NCI-H524 (cell line): ENCODE results near the gene ANTKMT.

Experiments used
- DNase-seq, 2 experiments: peaks; one replicate each; lab custom pipeline; 2025; lab: John Stamatoyannopoulos, UW

Gene ANTKMT

DNA sequence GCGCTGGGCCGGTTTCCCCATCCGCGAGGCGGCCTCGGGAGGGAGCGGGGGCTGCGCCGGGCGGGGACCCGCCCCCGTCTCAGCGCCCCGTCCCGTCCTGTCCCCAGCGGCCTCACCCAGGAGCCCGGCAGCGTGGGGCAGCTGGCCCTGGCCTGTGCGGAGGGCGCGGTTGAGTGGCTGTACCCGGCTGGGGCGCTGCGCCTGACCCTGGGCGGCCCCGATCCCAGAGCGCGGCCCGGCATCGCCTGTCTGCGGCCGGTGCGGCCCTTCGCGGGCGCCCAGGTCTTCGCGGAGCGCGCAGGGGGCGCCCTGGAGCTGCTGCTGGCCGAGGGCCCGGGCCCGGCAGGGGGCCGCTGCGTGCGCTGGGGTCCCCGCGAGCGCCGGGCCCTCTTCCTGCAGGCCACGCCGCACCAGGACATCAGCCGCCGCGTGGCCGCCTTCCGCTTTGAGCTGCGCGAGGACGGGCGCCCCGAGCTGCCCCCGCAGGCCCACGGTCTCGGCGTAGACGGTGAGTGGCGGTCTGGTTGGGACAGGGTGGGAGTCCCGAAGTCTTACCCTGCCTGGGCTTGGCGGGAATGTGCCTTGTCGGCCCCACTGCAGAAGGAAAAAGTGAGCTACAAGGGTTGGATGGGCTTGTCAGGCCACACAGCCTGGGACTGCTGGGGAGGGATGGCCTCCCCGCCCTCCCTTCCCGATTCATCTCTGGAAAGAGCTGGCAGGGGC is 5.3 kb upstream of the ANTKMT start:
- DNase-seq: peak in 1 of 2 experiments; percentile 48

DNA sequence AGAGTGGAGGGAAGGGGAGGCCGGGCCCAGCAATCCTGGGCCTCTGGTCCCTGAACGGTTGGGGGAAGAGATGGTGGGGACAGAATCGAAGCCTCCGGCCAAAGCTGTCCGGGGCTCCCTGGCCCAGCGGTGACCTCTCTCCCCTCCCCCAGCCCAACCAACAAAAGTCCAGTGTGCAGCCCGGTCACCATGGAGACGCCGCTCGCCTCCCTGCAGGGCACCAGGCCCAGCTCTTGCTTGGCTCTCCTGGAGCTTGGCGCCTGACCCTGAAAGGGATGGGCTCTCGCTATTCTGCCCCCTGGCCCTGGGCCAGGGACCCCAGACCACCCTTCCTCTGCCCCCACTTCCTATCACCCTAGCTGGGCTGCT is 4.8 kb upstream of the ANTKMT start:
- no peak for DNase-seq

DNA sequence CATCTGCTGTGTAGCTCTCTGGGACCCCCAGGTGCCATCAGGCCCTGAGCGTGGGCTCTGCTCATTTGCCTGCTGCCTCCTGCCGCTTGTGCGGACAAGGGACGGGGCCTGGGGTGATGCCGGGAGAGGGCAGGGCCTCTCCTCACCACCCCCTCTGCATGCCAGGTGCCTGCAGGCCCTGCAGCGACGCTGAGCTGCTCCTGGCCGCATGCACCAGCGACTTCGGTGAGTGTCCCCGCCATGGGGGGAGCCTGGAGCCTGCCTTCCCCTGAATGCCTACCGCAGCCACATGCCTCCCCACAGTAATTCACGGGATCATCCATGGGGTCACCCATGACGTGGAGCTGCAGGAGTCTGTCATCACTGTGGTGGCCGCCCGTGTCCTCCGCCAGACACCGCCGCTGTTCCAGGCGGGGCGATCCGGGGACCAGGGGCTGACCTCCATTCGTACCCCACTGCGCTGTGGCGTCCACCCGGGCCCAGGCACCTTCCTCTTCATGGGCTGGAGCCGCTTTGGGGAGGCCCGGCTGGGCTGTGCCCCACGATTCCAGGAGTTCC is 4.1 kb upstream of the ANTKMT start:
- DNase-seq: no peak

DNA sequence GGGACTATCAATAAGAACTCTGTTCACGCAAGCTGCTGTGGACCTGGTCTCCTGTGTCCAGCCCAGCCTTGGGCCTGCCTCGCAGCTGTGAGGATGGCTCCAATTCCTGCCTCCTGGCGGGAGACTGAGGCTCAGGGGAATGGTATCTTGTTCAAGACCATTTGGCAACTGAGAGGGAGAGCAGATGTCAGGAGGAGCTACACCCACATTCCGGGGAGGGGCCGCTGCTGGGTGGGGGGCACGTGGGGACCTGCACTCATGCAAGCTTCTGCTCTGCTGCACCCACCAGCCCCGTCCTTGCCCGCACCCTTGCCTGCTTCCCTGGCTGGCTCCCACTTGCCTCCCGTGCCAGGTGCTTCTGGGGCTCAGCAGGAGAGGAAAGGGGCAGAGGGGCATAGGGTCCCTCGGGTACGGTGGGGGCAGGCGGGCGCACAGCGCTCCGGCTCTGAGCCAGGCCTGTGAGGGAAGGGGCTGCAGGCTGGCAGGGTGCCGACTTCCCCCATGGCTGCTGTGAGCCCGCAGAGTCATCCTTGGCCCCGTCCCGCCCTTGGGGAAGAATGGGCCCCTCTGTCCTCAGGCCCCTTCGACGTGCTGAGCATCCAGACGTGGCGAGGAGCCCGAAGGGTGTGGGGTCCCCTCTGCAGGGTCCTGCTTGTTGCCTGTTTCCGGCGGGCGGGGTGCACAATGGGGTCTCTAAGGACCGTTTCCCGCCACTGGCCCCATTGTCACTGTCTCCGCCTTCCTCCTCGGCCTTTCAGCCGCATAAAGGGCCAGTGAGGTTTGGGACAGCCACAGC is 3.3 kb upstream of the ANTKMT start:
- DNase-seq: no peak

DNA sequence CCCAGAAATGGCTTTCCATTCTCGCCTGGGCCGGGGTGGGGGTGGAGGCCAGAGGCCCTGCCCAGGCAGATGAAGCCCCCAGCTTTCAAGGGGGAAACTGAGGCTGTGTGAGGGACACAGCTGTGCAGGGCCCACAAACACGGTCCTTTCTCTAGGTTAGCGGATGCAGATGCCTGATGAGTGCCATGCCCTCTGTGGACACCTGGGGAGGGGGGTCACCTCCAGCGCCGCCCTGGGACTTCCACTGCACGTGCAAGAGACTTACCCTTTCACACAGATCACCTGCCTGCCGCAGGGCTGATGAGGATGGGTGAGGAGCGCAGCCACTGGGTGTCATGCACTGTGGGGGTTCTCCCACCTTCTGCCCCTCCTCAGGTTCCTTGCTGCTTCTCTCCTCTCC is 2.6 kb upstream of the ANTKMT start:
- no peak for DNase-seq

DNA sequence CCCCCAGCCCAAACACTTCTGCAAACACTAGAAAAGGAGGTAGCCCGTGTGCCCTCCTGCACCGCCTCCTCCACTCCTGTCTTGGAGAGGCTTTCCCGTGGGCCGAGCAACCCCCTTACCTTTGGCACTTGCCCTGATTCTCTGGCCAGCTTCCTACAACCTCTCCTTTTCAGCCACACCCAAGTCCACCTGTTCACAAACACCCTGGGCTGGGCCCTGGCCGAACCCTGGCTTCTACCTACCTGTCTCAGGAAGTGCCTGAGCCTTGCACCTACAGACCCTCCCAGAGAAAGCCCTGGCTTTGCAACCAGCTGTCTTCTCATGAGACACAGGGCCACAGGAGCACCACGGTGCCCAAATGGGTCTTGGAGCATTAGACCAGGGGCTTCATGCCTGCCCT is 2.0 kb upstream of the ANTKMT start:
- no peak for DNase-seq

DNA sequence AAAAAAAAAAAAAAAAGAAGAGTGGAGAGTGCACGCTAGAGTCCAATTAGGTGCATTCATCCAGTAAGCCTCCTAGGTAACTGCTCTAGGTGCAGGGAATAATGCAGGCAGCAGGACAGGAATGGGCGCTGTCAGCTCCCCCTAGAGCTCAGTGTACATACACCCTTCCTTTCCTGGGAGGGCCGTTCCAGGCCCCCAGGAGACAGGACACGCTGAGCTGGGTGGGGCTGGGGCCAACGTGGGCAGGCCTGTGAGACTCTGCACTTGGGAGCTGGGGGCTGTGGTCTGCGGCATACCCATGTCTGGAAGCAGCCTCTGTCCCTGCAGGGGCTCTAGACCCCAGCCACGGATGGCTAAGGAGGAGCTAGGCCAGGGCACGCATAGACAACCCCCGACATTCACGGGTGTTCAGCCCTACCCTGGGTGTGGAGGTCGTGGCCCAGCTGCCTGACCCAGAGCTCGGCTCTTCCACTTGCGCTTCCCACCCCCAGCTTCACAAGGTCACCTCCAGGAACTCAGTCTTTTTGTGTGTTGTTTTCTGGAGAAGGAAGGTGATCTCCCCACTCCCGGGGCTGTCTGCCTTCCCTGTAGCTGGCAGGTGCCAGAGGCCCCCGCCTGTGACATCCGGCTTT is 1.0 kb upstream of the ANTKMT start:
- peak in 1 of 2 experiments; percentile 58 for DNase-seq

DNA sequence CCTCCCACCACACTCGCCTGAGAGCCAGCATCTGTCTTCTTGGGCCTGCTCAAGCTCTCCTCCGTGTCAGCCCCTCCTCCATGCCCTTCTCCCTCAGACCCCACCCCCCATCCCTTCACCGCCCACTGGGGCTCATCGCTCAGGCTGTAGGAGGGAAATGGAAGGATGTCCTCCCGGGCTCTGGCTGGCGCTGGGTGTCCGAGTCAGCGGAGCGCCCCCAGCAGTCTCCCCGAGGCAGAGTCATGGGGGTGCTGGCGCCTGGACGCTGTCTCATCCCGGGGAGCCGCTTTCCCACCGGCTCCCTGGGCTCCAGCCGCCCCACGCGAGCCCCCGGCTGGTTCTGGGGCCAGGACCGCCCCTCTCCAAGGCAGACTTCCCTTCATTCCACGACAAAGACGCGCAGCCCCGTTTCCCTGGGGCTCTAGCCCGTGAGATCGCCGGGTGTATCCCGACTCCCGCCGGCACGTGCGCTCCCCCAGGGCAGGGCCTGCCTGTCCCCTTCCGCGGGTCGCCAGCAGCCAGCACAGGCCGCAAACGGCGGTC is 428 bp upstream of the ANTKMT start:
- DNase-seq: peak; percentile 85 to 93

DNA sequence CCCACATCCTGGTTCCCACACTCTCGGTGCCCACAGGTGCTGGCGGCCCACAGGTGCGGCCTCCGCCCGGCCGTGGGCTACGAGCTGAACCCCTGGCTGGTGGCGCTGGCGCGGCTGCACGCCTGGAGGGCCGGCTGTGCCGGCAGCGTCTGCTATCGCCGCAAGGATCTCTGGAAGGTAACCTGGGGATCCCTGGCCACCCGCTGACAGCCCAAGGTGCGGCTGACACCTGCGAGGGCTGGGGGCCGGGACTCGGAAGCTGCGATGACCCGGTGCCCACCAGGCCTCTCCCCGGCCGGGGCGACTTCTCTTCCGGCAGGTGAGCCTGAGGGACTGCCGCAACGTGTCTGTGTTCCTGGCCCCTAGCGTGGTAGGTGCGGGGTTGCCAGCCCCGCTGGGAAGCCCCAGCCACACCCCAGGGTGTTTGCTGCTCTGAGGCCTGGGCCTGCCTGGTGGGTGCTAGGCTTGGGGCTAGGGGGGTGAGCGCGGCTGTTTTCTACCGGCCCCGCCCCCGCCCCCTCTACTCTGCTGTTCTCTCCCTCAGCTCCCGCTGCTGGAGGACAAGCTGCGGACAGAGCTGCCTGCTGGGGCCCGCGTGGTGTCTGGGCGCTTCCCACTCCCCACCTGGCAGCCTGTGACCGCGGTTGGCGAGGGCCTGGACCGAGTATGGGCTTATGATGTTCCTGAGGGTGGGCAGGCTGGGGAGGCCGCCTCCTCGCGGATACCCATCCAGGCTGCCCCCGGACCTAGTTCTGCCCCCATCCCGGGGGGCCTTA is 1.0 kb downstream of the ANTKMT start:
- no peak for DNase-seq

DNA sequence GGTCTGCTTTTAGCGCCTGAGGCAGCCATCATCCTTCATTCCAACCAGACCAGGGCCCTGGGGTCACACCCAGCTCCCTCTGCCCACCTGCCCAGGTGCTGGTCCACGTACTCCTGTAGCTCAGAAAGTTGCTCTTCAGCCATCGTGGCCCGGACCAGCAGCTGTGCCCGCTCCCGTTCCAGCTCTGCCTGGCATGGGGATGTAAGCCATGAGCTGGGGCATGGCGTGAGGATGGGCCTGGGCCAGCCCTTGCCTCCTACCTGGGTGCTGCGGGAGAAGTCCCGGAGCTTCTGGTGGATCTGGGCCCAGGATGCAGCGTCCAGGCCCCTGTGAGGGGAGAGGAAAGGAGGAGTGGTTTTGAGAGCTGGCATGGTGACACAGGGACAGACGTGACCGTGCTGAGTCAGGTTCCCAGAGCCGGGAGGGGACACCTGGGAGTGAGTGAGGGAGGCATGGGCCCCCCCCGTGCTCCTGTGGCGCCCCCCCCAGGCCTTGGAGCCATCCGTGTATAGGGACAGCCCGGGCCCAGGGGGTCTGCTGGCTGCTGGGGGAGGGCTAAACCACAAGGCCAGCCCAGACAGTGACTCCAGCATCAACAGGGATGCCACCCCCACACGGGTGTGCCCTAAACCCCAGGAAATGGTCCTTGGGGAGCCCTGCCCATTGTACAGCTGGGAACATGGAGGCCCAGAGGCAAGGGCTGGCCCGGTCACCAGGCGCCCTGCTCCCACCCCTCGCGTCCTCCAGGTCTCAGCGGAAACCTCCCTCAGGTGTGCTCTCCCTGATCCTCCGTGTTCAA is 2.1 kb downstream of the ANTKMT start:
- no peak for DNase-seq

DNA sequence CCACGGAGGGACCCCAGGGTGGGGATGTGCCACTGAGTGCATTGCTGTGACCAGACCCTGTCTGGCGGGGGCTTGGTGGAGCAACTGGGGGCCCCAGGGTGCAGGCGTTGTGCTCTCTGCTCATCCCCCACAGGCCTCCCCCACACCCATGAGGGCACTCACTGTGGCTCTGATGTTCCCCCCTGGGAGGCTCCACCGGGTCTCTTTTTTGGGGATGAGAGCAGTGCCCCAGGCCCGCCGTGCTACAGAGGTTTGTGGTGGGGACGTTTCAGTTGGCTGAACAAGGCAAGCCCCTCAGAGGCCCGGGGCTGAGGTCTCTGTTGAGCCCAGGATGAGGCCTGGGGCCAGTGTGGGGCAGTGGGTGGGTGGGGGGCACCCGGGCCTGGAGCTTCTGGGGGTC is 2.7 kb downstream of the ANTKMT start:
- DNase-seq: no peak

DNA sequence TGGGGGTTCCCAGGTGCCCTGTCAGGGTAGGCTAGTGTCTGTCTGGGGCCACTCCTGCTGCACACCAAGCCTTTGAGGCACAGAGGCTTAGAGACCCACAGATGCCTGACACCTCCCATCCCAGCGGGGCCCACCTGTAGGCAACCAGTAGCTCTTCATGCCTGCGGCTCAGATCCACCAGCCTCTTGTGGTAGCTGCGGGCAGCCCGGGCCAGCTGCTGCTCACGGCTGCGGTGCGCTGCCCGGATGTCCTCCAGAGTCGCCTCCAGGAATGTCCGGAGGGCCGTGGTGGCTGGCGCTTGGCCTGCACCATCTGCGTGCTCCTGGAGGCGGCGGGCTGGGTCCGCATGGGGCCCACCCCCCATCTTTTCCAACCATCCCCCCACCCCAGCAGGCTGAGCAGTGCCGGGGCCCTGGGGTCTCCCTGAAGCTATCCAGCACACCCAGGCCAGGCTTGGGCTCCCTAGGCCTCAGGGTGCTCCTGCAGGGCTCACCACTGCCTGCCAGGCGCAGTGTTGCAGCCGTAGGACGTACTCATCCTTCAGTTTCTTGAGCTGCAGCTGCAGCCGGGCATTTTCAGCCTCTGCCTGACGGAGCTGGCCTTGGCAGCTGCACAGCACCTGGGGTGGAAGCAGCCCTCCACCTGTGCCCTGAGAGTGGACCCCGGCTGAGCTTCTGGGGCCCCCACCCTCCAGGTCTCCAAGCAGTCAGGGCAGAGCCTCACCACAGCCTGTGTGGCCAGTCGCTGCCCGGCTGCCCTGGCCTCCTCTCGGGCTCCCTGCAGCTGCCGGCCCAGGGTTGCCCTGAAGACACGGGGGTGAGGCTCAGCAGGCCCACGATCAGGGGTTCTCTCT is 3.5 kb downstream of the ANTKMT start:
- no peak for DNase-seq

DNA sequence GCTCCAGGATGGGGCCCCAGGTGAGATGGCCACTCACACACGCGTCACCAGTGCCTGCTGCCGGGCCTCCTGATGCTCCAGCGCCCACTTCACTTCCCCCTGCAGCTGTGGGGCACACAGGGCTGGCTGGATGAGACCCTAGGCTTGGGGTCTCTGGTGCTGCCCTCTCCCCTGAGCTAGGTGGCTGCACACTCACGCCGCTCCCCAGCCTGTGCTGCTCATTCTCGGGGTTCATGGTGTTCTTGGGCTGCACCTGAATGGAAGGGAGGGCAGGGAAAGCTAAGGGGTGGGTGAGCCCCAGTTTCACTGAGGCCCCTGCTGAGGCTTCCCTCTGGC is 4.1 kb downstream of the ANTKMT start:
- DNase-seq: no peak

DNA sequence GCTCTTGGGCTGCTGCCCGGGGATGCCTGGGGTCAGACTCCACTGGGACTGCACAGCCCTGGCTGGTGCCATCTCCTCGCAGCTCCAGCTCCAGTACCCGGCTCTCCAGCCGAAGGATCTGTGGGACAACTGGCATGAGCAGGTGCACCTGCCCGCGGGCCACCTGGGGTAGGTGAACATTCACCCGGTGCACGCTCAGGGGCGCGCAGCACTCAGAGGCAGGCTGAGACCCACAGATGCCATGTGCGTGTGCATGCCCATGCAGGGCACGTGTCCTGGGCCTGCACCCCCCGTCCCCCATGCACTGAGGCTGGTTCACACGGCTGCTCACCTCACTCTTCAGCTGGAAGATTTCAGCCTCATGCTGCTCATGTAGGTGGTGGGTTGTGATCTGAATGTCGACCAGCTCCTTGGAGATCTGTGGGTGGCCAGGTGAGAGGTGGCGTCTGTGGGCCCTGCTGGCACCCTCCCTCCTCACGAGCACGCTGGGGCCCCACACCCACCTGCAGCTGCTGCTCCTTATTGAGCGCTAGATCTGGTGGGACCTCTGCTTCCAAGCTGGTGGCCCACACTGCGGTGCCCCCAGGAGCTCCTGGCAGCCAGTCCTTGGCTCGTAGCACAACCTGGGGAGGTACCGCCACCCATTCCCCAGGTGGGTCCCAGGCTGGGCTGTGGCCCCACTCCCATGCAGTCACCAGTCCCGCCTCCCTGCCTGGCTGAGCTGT is 4.7 kb downstream of the ANTKMT start:
- DNase-seq: no peak

DNA sequence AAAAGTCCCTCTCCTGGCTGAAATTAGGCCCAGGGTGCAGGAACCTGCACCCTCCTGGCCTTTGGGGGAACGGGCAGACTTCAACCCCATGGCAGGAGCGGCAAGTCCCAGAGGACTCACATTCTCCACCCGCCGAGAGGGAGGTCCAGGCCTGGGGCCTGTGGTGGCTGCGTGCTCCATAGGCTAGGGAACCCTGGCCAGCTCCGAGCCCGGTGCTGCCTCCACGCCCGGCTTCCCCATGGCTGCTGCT is 5.2 kb downstream of the ANTKMT start:
- no peak for DNase-seq

DNA sequence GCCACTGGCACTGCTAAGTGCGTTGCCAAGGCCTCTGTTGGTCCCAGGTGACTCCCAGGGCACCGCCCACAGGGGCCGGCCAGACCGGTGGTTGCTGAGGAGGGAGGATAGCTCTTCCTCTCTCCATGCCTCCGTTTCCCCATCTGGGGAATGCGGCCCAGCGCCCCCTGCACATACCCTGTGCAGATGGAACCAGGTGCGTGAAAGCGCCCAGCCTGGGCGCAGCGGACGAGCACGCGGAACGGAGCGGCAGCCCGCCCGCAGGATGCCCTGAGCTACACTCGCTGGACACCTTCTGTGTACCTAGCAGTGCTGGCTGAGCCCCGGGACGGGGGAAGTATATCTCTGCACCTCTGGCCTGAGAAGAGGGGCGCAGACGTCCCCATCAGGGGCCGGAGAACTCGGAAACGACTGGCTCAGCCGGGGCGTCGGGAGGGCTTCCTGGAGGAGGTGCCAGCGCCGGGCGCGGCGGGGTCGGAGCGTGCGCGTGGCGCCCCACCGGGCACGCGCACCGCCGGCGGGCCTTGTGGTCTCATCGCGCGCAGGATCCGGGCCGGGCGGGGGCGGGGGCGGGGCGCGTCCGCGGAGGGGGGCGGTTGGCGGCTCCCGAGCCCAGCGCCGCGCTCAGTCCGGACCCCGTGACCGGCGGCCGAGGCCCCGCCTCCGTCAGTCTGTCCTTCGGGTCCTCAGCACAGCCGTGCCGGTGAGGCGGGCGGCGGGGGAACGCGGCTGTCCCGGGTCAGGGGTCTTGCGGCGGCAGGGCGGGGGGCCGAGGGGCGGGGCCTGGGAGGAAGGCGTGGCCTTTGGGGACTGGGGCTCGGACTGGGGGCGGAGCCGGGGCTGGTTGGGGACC is 5.7 kb downstream of the ANTKMT start, which contains the start of the genes CCDC78 and HAGHL:
Gene CCDC78, minus strand, starts transcription at position 6 of the 853 bp plus-strand sequence. CDS start 76 bp downstream, outside the sequence.
Gene HAGHL, plus strand, starts transcription at position 669 of the 853 bp plus-strand sequence. CDS start 404 bp downstream, outside the sequence.
- peak; percentile 42 to 76 for DNase-seq

DNA sequence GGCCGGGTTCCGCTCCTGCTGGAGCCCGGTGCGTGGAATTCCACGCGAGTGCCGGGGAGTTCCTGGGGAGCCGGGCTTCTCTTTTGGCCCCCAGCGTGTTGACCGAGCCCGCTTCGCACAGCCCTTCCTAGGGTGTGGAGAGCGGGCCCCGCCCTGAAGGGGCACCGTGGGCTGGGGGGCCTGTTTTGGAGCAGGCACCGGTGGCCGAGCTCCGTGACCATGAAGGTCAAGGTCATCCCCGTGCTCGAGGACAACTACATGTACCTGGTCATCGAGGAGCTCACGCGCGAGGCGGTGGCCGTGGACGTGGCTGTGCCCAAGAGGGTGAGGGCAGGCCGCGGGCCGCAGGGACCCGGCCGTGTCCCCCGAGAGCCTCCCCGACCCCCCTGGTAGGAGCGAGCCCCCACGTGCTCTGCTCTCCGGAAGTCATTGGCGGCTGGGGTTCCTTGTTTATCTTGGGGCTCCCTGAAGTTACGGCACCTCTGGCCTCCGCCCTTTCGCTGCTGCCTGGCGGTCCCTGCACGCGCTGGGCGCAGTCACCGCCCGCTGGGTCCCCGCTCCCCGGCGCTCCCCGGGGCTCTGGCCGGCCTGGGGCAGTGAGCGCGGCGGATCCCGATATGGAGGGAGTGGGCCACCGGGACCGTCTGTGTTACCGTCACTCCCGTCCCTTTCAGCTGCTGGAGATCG is 6.5 kb downstream of the ANTKMT start:
- DNase-seq: no peak
